ENCODE results near the gene ASPRV1.
"Not testable (repeated sequence)": the region's sequence is repeated elsewhere in the genome, so short reads cannot be mapped to it uniquely, and the experiment has no call there.

The ASPRV1 gene

DNA sequence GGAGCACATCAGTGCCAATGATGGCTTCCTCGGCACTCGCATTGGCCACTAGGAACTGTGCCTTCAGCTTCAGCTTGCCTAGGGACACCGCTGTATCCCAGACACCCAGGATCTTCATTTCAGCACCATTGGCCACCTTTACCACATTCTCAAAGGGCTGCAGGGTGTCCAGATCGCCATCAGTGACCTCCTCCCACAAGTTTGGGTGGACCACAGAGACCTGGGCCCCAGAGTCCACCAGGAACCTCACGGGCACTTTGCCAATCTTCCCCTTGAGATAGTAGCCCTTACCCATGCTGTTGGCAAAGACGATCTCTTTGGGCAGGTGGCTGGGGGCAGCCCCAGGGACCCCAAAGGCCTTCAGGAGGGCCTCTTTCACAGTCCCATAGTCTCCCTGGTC is 610 bp downstream of the ASPRV1 start:
- Mint-ChIP-seq H3K4me1 (peaks cover 4 to 9% of the 10 kb centered on the region in 2 donors), H3K4me3 (no peak overlapping the region), H3K9me3 (no peaks in the 10 kb centered on the region), H3K36me3 (peaks cover 0 to 3% of the 10 kb centered on the region in 2 donors), H3K27me3 (no peaks in the 10 kb centered on the region), H3K27ac (no peak overlapping the region)
- ATAC-seq (replicated peaks): no peak
- DNase-seq: no peak

DNA sequence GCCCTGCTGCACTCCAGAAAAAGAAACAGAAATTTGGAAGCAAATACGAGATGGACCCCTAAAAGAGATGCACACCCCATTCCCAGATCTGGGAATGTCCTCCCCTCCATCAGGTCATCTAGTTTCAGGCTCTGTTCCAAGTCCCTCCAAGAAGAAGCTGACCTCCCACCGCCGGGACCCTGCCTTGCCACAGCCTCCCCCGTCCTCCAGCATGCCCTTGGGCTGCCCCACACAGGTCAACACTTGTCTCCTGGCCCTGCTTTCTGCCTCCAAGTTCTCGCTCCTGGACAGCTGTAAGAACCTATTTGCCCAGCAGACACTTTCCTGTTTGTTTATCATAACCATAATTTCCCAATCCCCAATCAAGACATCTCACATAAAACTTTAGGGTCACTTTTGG is 2.0 kb downstream of the ASPRV1 start:
- Mint-ChIP-seq H3K36me3 (peaks cover 0 to 3% of the 10 kb centered on the region in 2 donors), H3K4me1 (peaks cover 4 to 6% of the 10 kb centered on the region in 2 donors), H3K9me3 (no peaks in the 10 kb centered on the region), H3K27me3 (no peaks in the 10 kb centered on the region), H3K27ac (no peak overlapping the region), H3K4me3 (no peak overlapping the region)
- DNase-seq (no peak), ATAC-seq (replicated peaks) (no peak)

DNA sequence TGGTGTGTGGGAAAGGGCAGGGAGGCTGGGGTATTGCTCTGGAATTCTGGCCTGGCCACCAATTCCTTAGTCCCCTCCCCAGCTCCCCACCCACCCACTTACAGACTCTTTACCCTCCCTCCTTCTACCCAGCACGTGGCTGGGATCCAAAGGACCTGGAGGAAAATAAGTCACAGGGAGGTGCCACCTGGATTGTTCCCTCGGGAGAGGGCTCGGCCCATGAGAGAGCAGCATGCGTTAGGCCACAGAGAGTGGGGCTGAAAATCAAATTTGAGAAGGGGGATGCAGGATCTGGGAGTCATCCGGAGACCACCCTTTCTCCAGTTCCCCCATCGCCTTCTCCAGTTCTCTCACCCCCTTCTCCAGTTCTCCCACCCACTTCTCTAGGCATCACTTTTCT is 3.0 kb downstream of the ASPRV1 start:
- no peaks in the 10 kb centered on the region for H3K27me3 Mint-ChIP-seq
- ATAC-seq (replicated peaks): no peak
- no peak for DNase-seq
- H3K4me3 Mint-ChIP-seq: no peak overlapping the region
- H3K9me3 Mint-ChIP-seq: no peaks in the 10 kb centered on the region
- H3K27ac Mint-ChIP-seq: no peak overlapping the region
- H3K36me3 Mint-ChIP-seq: peaks cover 0 to 3% of the 10 kb centered on the region in 2 donors
- H3K4me1 Mint-ChIP-seq: peaks cover 4 to 6% of the 10 kb centered on the region in 2 donors

GRCh38 chr2:69957965-69958364 is 3.5 kb downstream of the ASPRV1 start:
- H3K27me3 Mint-ChIP-seq: no peaks in the 10 kb centered on the region
- DNase-seq (no peak), ATAC-seq (replicated peaks) (no peak)
- peaks cover 4 to 6% of the 10 kb centered on the region in 2 donors for H3K4me1 Mint-ChIP-seq
- H3K9me3 Mint-ChIP-seq: no peaks in the 10 kb centered on the region
- H3K27ac Mint-ChIP-seq: no peak overlapping the region
- peaks cover 0 to 3% of the 10 kb centered on the region in 2 donors for H3K36me3 Mint-ChIP-seq
- H3K4me3 Mint-ChIP-seq: no peak overlapping the region

DNA sequence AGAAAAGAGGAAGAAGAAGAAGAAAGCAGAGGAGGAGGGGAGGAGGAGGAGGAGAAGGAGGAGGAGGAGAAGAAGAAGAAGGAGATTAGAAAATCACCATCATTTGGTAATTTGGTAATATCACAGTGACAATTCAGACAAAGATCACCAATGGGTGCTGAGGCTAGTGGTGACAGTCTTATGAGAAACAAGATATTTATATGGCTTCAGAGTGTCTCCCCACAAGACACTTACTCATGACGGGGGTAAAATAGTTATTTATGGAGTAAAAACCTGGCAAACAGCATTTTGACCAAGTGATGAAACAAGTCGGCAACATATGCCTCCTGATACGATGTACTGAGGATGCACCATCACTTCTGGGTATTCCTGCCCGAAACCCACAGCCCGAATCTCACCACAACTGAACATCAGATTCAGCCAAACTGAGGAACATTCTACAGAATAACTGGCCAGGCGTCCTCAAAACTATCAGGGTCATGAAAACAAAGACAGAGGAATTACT is 4.9 kb downstream of the ASPRV1 start:
- ATAC-seq (replicated peaks) (no peak), DNase-seq (no peak)
- no peak overlapping the region for H3K27ac Mint-ChIP-seq
- H3K4me1 Mint-ChIP-seq: peaks cover 4 to 6% of the 10 kb centered on the region in 2 donors
- no peak overlapping the region for H3K4me3 Mint-ChIP-seq
- no peaks in the 10 kb centered on the region for H3K9me3 Mint-ChIP-seq
- H3K36me3 Mint-ChIP-seq: peaks cover 0 to 3% of the 10 kb centered on the region in 2 donors
- H3K27me3 Mint-ChIP-seq: no peaks in the 10 kb centered on the region

DNA sequence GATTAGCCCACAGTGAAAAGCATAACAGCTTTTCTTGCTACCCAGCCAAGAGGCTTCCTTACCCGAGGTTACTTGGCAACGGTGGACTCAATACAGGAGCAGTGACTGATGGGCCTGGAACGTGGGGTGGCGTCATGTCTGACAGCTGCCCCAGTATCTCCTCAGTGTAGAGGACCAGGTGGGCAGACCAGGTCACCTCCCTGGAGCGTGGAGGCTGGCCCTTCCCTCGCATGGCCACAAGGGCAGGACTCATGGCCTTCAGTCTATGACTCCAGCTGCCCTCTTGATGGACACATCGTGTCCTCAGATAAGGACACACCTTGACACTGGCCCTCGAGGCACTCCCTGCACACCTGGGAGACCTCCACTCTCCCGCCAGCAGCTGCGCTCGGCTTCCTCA is 6.4 kb downstream of the ASPRV1 start:
- DNase-seq (no peak), ATAC-seq (replicated peaks) (no peak)
- Mint-ChIP-seq H3K27me3 (no peaks in the 10 kb centered on the region), H3K9me3 (no peaks in the 10 kb centered on the region), H3K36me3 (no peaks in the 10 kb centered on the region), H3K4me1 (peaks cover 4 to 6% of the 10 kb centered on the region in 2 donors), H3K27ac (no peak overlapping the region), H3K4me3 (no peak overlapping the region)

DNA sequence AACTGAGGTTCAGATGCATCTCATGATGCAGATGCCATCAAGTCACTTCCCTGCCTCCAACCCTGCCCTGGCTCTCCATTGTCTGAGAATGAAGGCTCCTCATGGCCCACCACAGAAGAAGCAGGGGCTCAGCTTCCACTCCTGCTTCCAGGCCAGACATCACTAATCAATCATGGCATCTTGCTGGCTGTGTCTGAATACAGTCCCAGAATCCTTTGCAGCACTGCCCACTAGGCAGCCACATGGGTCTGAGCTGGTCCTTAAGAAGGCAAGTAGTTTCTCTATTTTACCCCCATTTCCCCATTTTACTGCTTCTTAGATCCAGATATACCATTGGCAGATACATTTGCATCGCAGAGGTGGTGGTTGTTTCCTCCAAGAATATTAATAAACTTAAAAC is 7.3 kb downstream of the ASPRV1 start:
- no peaks in the 10 kb centered on the region for H3K36me3 Mint-ChIP-seq
- H3K4me1 Mint-ChIP-seq: peaks cover 4 to 6% of the 10 kb centered on the region in 2 donors
- no peak overlapping the region for H3K27ac Mint-ChIP-seq
- peaks cover 1 to 2% of the 10 kb centered on the region in 2 donors for H3K27me3 Mint-ChIP-seq
- no peak for DNase-seq
- H3K4me3 Mint-ChIP-seq: no peak overlapping the region
- no peaks in the 10 kb centered on the region for H3K9me3 Mint-ChIP-seq
- ATAC-seq (replicated peaks): no peak

DNA sequence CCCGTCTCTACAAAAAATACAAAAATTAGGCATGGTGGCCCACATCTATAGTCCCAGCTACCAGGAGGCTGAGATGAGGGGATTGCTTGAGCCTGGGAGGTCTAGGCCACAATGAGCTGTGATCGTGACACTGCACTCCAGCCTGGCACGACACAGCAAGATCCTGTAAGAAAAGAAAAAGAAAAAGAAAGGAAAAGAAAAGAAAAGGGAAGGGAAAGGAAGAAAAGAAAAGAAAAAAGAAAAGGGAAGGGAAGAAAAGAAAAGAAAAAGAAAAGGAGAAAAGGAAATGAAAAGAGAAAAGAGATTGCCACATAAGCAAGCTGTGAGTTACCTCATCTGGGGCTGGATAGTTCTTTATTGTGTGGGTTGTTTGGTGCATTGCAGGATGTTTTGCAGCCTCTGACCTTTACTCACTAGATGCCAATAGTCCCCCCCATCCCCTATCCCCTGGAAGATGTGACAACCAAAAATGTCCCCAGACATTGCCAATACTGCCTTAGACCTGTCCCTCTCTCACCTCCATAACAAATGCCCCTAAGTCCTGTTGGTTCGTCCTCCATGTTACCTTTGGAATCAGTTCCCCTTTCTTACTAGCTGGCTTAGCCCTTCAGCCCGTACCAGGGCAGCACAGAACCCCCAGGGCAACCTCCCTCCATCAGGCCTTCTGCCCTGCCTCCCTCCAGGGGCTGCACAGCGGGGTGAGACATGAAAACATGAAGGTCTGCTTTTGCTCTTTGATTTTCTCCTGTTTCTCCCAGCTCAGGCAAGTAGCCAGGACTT is 8.9 kb downstream of the ASPRV1 start:
- peaks cover 8 to 9% of the 10 kb centered on the region in 2 donors for H3K27me3 Mint-ChIP-seq
- H3K9me3 Mint-ChIP-seq: no peaks in the 10 kb centered on the region
- no peaks in the 10 kb centered on the region for H3K36me3 Mint-ChIP-seq
- no peak for DNase-seq
- H3K4me3 Mint-ChIP-seq: no peak overlapping the region
- ATAC-seq (replicated peaks): no peak
- no peak overlapping the region for H3K27ac Mint-ChIP-seq
- peaks cover 4 to 8% of the 10 kb centered on the region in 2 donors for H3K4me1 Mint-ChIP-seq

- not testable (repeated sequence) for H3K4me3 Mint-ChIP-seq; H3K27ac Mint-ChIP-seq; H3K9me3 Mint-ChIP-seq; DNase-seq; H3K36me3 Mint-ChIP-seq; ATAC-seq (replicated peaks)
- Mint-ChIP-seq H3K27me3 (peaks cover 12% of the 10 kb centered on the region in 2 donors), H3K4me1 (peaks cover 14 to 25% of the 10 kb centered on the region in 2 donors)
These were observed 10.8 kb downstream of the ASPRV1 start for GRCh38 chr2:69950671-69951070.

DNA sequence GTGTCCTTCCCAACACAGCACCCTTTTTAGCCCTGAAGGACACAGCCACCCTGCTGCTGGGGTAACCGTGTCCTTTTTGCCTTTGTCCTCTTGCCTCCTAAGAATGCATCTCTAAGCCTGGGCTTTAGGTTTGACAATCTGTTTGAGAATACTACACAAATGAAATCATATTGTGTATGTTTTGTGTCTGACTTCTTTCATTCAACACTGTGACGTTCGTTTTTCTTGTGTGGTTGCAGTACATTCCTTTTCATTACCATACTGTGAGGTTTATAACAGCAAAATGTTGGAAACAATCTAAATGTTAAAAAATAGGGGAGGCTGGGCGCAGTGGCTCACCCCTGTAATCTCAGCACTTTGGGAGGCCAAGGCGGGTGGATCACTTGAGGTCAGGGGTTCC is 11.2 kb downstream of the ASPRV1 start:
- no peak for ATAC-seq (replicated peaks)
- H3K27me3 Mint-ChIP-seq: peaks cover 12 to 15% of the 10 kb centered on the region in 2 donors
- peaks cover 14 to 27% of the 10 kb centered on the region in 2 donors for H3K4me1 Mint-ChIP-seq
- no peak overlapping the region for H3K27ac Mint-ChIP-seq
- no peaks in the 10 kb centered on the region for H3K36me3 Mint-ChIP-seq
- no peak for DNase-seq
- H3K9me3 Mint-ChIP-seq: no peaks in the 10 kb centered on the region
- H3K4me3 Mint-ChIP-seq: no peak overlapping the region

GRCh38 chr2:69948963-69949645 is 12.3 kb downstream of the ASPRV1 start:
- DNase-seq (no peak), ATAC-seq (replicated peaks) (no peak)
- H3K4me1 Mint-ChIP-seq: peaks cover 12 to 22% of the 10 kb centered on the region in 2 donors
- H3K36me3 Mint-ChIP-seq: peaks cover 0 to 2% of the 10 kb centered on the region in 2 donors
- H3K9me3 Mint-ChIP-seq: no peaks in the 10 kb centered on the region
- H3K27me3 Mint-ChIP-seq: peaks cover 12 to 15% of the 10 kb centered on the region in 2 donors
- no peak overlapping the region for H3K4me3 Mint-ChIP-seq
- H3K27ac Mint-ChIP-seq: no peak overlapping the region

DNA sequence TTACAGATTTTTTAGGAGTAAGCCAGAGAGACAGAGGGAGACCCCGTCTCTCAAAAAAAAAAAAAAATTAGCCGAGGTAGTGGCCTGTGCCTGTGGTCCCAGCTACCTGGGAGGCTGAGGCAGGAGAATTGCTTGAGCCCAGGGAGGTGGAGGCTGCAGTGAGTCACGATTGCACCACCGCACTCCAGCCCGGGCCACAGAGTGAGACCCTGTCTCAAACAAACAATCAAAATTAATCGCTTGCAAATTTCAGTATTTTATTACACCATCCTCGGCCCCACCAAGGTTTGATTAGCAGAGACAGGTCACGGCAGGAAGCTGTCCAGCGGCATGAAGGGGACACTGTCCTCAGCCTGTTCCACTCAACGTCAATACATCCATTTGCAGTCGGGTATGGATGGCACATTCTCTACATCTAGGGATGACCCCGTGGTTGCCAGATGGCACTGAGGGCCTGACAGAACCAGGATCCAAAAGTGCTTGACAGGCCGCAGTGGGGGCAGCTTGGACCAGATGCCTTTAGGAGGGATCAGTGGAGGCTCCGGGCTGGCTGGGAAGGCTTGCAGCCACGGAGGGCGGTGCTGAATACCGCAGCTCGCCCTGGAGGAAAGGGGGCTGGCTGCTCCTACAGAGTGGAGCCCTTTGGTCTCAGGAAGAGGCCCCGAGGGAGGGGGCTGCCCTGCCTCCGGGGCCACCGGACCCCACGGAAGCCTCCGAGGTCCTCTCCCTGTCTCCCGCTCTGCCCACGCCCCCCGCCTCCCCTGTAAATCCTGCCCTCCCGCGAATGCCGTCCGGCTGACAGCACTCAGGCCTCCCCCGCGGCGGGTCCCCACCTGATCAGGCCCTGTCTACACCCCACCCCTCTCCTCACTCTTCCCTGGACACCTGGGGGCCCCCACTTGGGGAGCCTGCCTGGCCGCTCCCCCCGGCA is 13.1 kb downstream of the ASPRV1 start:
- Mint-ChIP-seq H3K4me3 (no peak overlapping the region), H3K4me1 (peaks cover 12 to 22% of the 10 kb centered on the region in 2 donors), H3K27me3 (peaks cover 12 to 15% of the 10 kb centered on the region in 2 donors), H3K36me3 (peaks cover 5 to 9% of the 10 kb centered on the region in 2 donors), H3K9me3 (no peaks in the 10 kb centered on the region), H3K27ac (no peak overlapping the region)
- DNase-seq (no peak), ATAC-seq (replicated peaks) (no peak)

DNA sequence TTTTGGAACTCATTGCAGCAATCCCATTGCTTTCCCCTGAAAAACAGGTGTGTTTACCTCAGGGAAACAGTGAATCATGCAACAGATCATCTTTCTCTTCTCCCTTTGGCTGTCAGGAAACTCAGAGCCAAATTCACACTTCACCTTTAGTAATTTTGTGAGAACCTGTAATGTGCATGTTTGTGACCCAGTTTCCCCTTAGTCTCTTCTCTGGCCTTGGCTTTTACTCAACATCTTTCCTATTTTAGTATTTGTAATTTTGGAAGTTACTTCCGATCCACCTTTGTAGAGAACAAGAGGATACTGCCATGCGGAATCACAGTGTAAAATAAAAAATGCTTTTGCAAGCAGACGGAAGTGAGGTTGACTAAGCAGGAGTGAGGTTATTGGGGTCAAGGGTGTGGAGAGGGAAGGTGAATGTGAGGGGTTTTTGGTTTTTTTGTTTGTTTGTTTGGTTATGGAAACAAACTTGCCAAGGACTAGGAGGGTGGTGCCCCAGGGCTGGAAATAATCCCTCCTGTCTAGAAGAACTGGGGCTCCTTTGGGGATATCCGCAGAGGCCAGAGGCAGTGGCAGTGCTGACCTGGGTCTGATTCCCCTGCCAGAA is 14.0 kb downstream of the ASPRV1 start:
- no peak for ATAC-seq (replicated peaks)
- DNase-seq: no peak
- H3K36me3 Mint-ChIP-seq: peaks cover 11 to 13% of the 10 kb centered on the region in 2 donors
- no peak overlapping the region for H3K27ac Mint-ChIP-seq
- H3K9me3 Mint-ChIP-seq: no peaks in the 10 kb centered on the region
- peaks cover 12 to 22% of the 10 kb centered on the region in 2 donors for H3K4me1 Mint-ChIP-seq
- no peak overlapping the region for H3K4me3 Mint-ChIP-seq
- H3K27me3 Mint-ChIP-seq: peaks cover 12 to 15% of the 10 kb centered on the region in 2 donors

Measured in stimulated activated naive B cell treated with anti-CD40 and anti-IgM and Interleukin-4, amounts not matched to agents 10 μg/mL and 1 μg/mL and 100 μg/mL, for 72 hours (primary cell).